K562 (cell line): Measurements from ENCODE around the gene NT5DC4. TPM values are rescaled to one million over a fixed set of nuclear protein-coding genes. Genes with fewer than 3 reads are reported as not detected.

Source experiments
- ADNP ChIP-seq: fragments of 200-800 bp; sonication (Bioruptor generic); IDR thresholded peaks from 2 replicates; pipeline ENCODE4 v1.6.1; 2016; ENCODE audit warnings: missing genetic modification characterization, missing compliant biosample characterization
- ARID1B ChIP-seq: fragments of 450-650 bp; IDR thresholded peaks from 2 replicates; pipeline ENCODE4 v1.6.1; 2016; ENCODE audit warnings: antibody characterized with exemption, mild to moderate bottlenecking, inconsistent platforms
- ATF7 ChIP-seq: fragments of 450-650 bp; IDR thresholded peaks from 2 replicates; pipeline ENCODE4 v1.7.1; 2014; ENCODE audit warnings: mild to moderate bottlenecking, moderate library complexity
- CBFA2T3 ChIP-seq: fragments of 450-650 bp; IDR thresholded peaks from 2 replicates; pipeline ENCODE4 v1.6.1; 2017
- CHD1 ChIP-seq: fragments of 200-600 bp; sonication (generic); IDR thresholded peaks from one replicate; pipeline ENCODE4 v1.6.1; 2012; ENCODE audit warnings: mild to moderate bottlenecking, moderate library complexity, low read length, inconsistent platforms
- E2F3 ChIP-seq: fragments of 250-450 bp; sonication (Bioruptor Pico); IDR thresholded peaks from 2 replicates; pipeline ENCODE4 v1.4.0; 2020; ENCODE audit warnings: mild to moderate bottlenecking
- GATA2 ChIP-seq: sonication (generic); formaldehyde crosslinking; IDR thresholded peaks from 2 replicates; pipeline ENCODE4 v1.4.0; 2020; ENCODE audit warnings: mild to moderate bottlenecking, missing genetic modification reagents
- HDAC6 ChIP-seq: IDR thresholded peaks from 2 replicates; pipeline ENCODE4 v1.6.1; 2012; ENCODE audit warnings: low read depth, mild to moderate bottlenecking, control low read depth, inconsistent platforms, low read length, moderate library complexity
- HLTF ChIP-seq: fragments of 450-650 bp; IDR thresholded peaks from 2 replicates; pipeline ENCODE4 v1.6.1; 2016
- KAT7 ChIP-seq: sonication (generic); formaldehyde crosslinking; IDR thresholded peaks from 2 replicates; pipeline ENCODE4 v1.8.0; 2022; ENCODE audit warnings: missing genetic modification reagents, mild to moderate bottlenecking, borderline replicate concordance
- NR2F6 ChIP-seq: fragments of 450-650 bp; formaldehyde crosslinking; IDR thresholded peaks from 2 replicates; pipeline ENCODE4 v1.4.0; 2020; ENCODE audit warnings: mild to moderate bottlenecking
- PHF8 ChIP-seq: fragments of 200-600 bp; sonication (generic); IDR thresholded peaks from 2 replicates; pipeline ENCODE4 v1.6.1; 2012; ENCODE audit warnings: mixed run types, mild to moderate bottlenecking, inconsistent platforms, low read length, moderate library complexity, borderline replicate concordance
- TBL1XR1 ChIP-seq, 2 experiments: IDR thresholded peaks; 2 replicates each; pipeline ENCODE4 v1.6.1; 2012; ENCODE audit warnings: improper control_type of control experiment in 2 of 2, low read length in 2 of 2, mild to moderate bottlenecking in 1 of 2
- TSHZ1 ChIP-seq: fragments of 250-450 bp; sonication (Bioruptor Pico); IDR thresholded peaks from 2 replicates; pipeline ENCODE4 v1.4.0; 2020; ENCODE audit warnings: mild to moderate bottlenecking, moderate library complexity
- UBTF ChIP-seq, 2 experiments: IDR thresholded peaks; 2 replicates each; pipeline ENCODE4 v1.6.1; 2012; ENCODE audit warnings: improper control_type of control experiment in 2 of 2, low read depth in 2 of 2, low read length in 2 of 2, borderline replicate concordance in 1 of 2
- ZNF347 ChIP-seq: fragments of 450-650 bp; formaldehyde crosslinking; IDR thresholded peaks from 2 replicates; pipeline ENCODE4 v1.4.0; 2020; ENCODE audit warnings: low read depth, mild to moderate bottlenecking, moderate library complexity
- ZNF766 ChIP-seq: fragments of 200-800 bp; sonication (Bioruptor generic); conservative IDR thresholded peaks from 2 replicates; pipeline ENCODE4 v1.6.1; 2016; ENCODE audit warnings: missing genetic modification characterization, missing compliant biosample characterization
- polyA plus RNA-seq, 8 experiments: library from polyadenylated mRNA; depleted of rRNA in 4 of 8; stranded (reverse) in 5 of 8; unstranded in 3 of 8; fragments of >200 nt; fragmentation: Nextera tagmentation in 2 of 8; fragmentation: Illumina TruSeq in 1 of 8; extraction: Ambion mirVana in 2 of 8; extraction: Trizol in 1 of 8; gene quantifications; 2 replicates each; pipeline versions ENCODE4 v1.2.1 to v1.2.3, GENCODE V29; 2011 to 2014; ENCODE audit warnings: inconsistent platforms in 1 of 8, missing spikeins in 1 of 8
- total RNA-seq, 7 experiments: library from RNA; depleted of rRNA in 6 of 7; stranded (reverse); fragments of >200 nt in 6 of 7; fragmentation: Illumina TruSeq in 2 of 7; extraction: Trizol in 2 of 7; gene quantifications; 2 replicates each; pipeline versions ENCODE4 v1.2.1 to v1.2.3, GENCODE V29; 2011 to 2021; ENCODE audit warnings: low replicate concordance in 1 of 7
- TF ChIP-seq, protein P1 (sequence below), 2 experiments: fragments of 450-650 bp in 1 of 2; IDR thresholded peaks; 2 replicates each; pipeline ENCODE4 v1.6.1; 2011 to 2017; ENCODE audit warnings: low read depth in 2 of 2, antibody characterized with exemption in 1 of 2, borderline replicate concordance in 1 of 2, low read length in 1 of 2, mild to moderate bottlenecking in 1 of 2, mixed read lengths in 1 of 2; ENCODE audit not compliant: control insufficient read depth in 1 of 2
- TF ChIP-seq, protein P2 (sequence below): IDR thresholded peaks from 2 replicates; pipeline ENCODE4 v1.6.1; 2012; ENCODE audit warnings: low read depth, low read length, improper control_type of control experiment, borderline replicate concordance

The NT5DC4 gene
- total and polyA plus RNA-seq, 9 of the 15 experiments (the other 6 are each of a cell fraction or from before 2014, with no cell fraction given), result 0.44 to 6.9 (median 2.5) TPM

DNA sequence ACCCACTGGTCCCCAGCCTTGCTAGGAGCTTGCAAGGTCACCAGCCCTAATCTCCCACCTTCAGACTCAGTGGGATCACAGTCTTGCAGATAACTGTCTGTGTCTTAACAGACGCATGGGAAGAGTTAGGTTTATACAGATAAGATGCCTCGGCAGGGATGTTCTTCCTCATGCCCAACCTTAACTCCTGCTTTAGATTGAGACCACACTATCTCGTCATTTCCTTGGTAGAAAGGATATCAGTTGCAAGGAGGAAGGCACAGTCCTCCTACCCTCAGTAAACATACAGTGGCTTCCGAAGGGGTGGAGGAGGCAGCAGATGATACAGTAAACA lies 7.2 kb downstream of the NT5DC4 start (continued):
- TF ChIP-seq, protein P1, sequence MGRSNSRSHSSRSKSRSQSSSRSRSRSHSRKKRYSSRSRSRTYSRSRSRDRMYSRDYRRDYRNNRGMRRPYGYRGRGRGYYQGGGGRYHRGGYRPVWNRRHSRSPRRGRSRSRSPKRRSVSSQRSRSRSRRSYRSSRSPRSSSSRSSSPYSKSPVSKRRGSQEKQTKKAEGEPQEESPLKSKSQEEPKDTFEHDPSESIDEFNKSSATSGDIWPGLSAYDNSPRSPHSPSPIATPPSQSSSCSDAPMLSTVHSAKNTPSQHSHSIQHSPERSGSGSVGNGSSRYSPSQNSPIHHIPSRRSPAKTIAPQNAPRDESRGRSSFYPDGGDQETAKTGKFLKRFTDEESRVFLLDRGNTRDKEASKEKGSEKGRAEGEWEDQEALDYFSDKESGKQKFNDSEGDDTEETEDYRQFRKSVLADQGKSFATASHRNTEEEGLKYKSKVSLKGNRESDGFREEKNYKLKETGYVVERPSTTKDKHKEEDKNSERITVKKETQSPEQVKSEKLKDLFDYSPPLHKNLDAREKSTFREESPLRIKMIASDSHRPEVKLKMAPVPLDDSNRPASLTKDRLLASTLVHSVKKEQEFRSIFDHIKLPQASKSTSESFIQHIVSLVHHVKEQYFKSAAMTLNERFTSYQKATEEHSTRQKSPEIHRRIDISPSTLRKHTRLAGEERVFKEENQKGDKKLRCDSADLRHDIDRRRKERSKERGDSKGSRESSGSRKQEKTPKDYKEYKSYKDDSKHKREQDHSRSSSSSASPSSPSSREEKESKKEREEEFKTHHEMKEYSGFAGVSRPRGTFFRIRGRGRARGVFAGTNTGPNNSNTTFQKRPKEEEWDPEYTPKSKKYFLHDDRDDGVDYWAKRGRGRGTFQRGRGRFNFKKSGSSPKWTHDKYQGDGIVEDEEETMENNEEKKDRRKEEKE (IDR thresholded peaks at IDR 0.05; ENCODE audit: borderline replicate concordance in 1 of 2, control insufficient read depth in 1 of 2, low read depth in 2 of 2, low read length in 1 of 2), result no peak
- TF ChIP-seq E2F3 (CRISPR knock-in tag) (no peak), TBL1XR1 (IDR thresholded peaks at IDR 0.05; ENCODE audit: low read length in 2 of 2) (peak in 1 of 2 experiments; percentile 46; a peak in 2 of 4 replicates), CHD1 (no peak), TSHZ1 (CRISPR knock-in tag) (no peak), CBFA2T3 (peak; percentile 94), UBTF (IDR thresholded peaks at IDR 0.05; ENCODE audit: borderline replicate concordance in 1 of 2, low read depth in 2 of 2, low read length in 2 of 2) (0 out of 4 replicates have a peak, but pooled peaks of 1 of the 2 experiments have one; percentile 9), KAT7 (no peak), ZNF347 (CRISPR knock-in tag) (no peak), ZNF766 (CRISPR knock-in tag) (no peak), NR2F6 (CRISPR knock-in tag) (no peak), HDAC6 (no peak), ARID1B (peak; percentile 87), PHF8 (no peak), ADNP (tag) (no peak), GATA2 (CRISPR knock-in tag) (no peak), HLTF (no peak), ATF7 (no peak)
- TF ChIP-seq, protein P2, sequence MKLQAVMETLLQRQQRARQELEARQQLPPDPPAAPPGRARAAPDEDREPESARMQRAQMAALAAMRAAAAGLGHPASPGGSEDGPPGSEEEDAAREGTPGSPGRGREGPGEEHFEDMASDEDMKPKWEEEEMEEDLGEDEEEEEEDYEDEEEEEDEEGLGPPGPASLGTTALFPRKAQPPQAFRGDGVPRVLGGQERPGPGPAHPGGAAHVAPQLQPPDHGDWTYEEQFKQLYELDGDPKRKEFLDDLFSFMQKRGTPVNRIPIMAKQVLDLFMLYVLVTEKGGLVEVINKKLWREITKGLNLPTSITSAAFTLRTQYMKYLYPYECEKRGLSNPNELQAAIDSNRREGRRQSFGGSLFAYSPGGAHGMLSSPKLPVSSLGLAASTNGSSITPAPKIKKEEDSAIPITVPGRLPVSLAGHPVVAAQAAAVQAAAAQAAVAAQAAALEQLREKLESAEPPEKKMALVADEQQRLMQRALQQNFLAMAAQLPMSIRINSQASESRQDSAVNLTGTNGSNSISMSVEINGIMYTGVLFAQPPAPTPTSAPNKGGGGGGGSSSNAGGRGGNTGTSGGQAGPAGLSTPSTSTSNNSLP, result no peak
